Astrocyte (in vitro differentiated cells and primary cell): ENCODE data around the gene INO80E. TPM values are rescaled to one million over a fixed set of nuclear protein-coding genes. Genes with fewer than 3 reads are reported as not detected.

ENCODE experiments used
- DNase-seq: peaks from one replicate; pipeline ENCODE4 v3.0.0-alpha.2; 2010; ENCODE audit warnings: low read depth
- FAIRE-seq: peaks from 2 replicates; lab custom pipeline; 2011; peaks lifted over from hg19 to GRCh38; lab: Jason Lieb, UNC
- H2AFZ ChIP-seq: 2 replicates; pipeline ENCODE4 v1.6.0; 2012; ENCODE audit warnings: low read depth, low read length, inconsistent platforms
- H3K27ac ChIP-seq: 2 replicates; pipeline ENCODE4 v1.5.1; 2011; ENCODE audit warnings: low read depth, low read length, inconsistent platforms
- H3K27me3 ChIP-seq: 2 replicates; pipeline ENCODE4 v1.6.0; 2011; ENCODE audit warnings: low read length, inconsistent platforms; ENCODE audit not compliant: insufficient read depth
- H3K36me3 ChIP-seq: 2 replicates; pipeline ENCODE4 v1.5.1; 2011; ENCODE audit warnings: low read length, inconsistent platforms; ENCODE audit not compliant: insufficient read depth
- H3K4me1 ChIP-seq: 2 replicates; pipeline ENCODE4 v1.5.1; 2011; ENCODE audit warnings: low read length, inconsistent platforms; ENCODE audit not compliant: insufficient read depth
- H3K4me2 ChIP-seq: 2 replicates; pipeline ENCODE4 v1.6.0; 2012; ENCODE audit warnings: low read length, inconsistent platforms
- H3K4me3 ChIP-seq: 2 replicates; pipeline ENCODE4 v1.5.1; 2011; ENCODE audit warnings: low read depth, mild to moderate bottlenecking, low read length, inconsistent platforms; ENCODE audit not compliant: insufficient read depth
- H3K79me2 ChIP-seq: 2 replicates; pipeline ENCODE4 v1.6.0; 2012; ENCODE audit warnings: mild to moderate bottlenecking, low read length, inconsistent platforms; ENCODE audit not compliant: insufficient read depth
- H3K9ac ChIP-seq: 2 replicates; pipeline ENCODE4 v1.6.0; 2012; ENCODE audit warnings: mild to moderate bottlenecking, low read length, inconsistent platforms
- H3K9me3 ChIP-seq: 2 replicates; pipeline ENCODE4 v1.5.1; 2012; ENCODE audit warnings: low read depth, mild to moderate bottlenecking, low read length, inconsistent platforms; ENCODE audit not compliant: insufficient read depth
- H4K20me1 ChIP-seq: 2 replicates; pipeline ENCODE4 v1.6.0; 2012; ENCODE audit warnings: low read length, inconsistent platforms; ENCODE audit not compliant: insufficient read depth
- H3K27ac Mint-ChIP-seq: one replicate; pipeline ENCODE4 v1.8.0; 2021; ENCODE audit warnings: mild to moderate bottlenecking, mixed read lengths; ENCODE audit not compliant: unreplicated experiment
- H3K27me3 Mint-ChIP-seq: one replicate; pipeline ENCODE4 v1.8.0; 2021; ENCODE audit warnings: low read depth, mixed read lengths; ENCODE audit not compliant: unreplicated experiment
- H3K36me3 Mint-ChIP-seq: one replicate; pipeline ENCODE4 v1.8.0; 2021; ENCODE audit warnings: low read depth, mixed read lengths; ENCODE audit not compliant: unreplicated experiment
- H3K4me1 Mint-ChIP-seq: one replicate; pipeline ENCODE4 v1.8.0; 2021; ENCODE audit warnings: low read depth, mixed read lengths; ENCODE audit not compliant: unreplicated experiment
- H3K4me3 Mint-ChIP-seq: one replicate; pipeline ENCODE4 v1.8.0; 2021; ENCODE audit warnings: mild to moderate bottlenecking, moderate library complexity, mixed read lengths; ENCODE audit not compliant: unreplicated experiment
- H3K9me3 Mint-ChIP-seq: one replicate; pipeline ENCODE4 v1.8.0; 2021; ENCODE audit warnings: mild to moderate bottlenecking, mixed read lengths; ENCODE audit not compliant: unreplicated experiment
- EZH2 ChIP-seq: IDR thresholded peaks from 2 replicates; pipeline ENCODE4 v1.6.1; 2012; ENCODE audit warnings: mild to moderate bottlenecking, low read length, inconsistent platforms; ENCODE audit not compliant: insufficient read depth
- total RNA-seq: library from RNA; stranded (reverse); gene quantifications from 2 replicates; pipeline ENCODE4 v1.2.1, GENCODE V29; 2021
- TF ChIP-seq, protein P1 (sequence below): IDR thresholded peaks from 2 replicates; pipeline ENCODE4 v1.5.1; 2011; ENCODE audit warnings: low read depth, mild to moderate bottlenecking, inconsistent platforms, low read length, moderate library complexity; ENCODE audit not compliant: insufficient read depth

The INO80E gene
- total RNA-seq, 1 donor from 2014 or later: 58.5 TPM

DNA sequence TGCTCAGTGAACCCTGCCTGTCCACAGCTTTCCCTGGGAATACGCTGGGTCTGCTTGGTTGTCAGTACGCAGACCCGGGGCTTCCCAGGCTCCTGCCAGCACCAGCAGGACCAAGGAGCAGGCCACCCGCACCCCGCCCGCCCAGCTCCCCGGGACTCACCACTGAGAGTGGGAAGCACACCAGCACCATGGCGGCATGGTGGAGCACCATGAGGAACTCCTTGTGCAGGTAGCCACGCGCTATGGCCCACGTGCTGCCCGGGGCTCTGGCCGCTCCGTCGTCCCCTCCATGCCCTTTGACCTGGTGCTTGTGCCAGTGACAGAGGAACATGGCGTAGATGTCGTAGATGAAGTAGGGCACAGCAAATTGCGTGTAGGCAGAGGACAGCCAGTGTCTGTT, 30.4 kb downstream of the INO80E start:
- Histone ChIP-seq H3K4me1 (peaks cover 5% of the 10 kb centered on the region), H3K9me3 (no peaks in the 10 kb centered on the region), H3K27ac (no peak overlapping the region), H3K36me3 (no peaks in the 10 kb centered on the region), H3K79me2 (no peaks in the 10 kb centered on the region), H3K4me2 (no peak overlapping the region), H3K27me3 (peaks cover 25% of the 10 kb centered on the region), H2AFZ (no peak overlapping the region), H4K20me1 (peaks cover 4% of the 10 kb centered on the region), H3K9ac (no peak overlapping the region), H3K4me3 (no peak overlapping the region)
- TF ChIP-seq, protein P1, sequence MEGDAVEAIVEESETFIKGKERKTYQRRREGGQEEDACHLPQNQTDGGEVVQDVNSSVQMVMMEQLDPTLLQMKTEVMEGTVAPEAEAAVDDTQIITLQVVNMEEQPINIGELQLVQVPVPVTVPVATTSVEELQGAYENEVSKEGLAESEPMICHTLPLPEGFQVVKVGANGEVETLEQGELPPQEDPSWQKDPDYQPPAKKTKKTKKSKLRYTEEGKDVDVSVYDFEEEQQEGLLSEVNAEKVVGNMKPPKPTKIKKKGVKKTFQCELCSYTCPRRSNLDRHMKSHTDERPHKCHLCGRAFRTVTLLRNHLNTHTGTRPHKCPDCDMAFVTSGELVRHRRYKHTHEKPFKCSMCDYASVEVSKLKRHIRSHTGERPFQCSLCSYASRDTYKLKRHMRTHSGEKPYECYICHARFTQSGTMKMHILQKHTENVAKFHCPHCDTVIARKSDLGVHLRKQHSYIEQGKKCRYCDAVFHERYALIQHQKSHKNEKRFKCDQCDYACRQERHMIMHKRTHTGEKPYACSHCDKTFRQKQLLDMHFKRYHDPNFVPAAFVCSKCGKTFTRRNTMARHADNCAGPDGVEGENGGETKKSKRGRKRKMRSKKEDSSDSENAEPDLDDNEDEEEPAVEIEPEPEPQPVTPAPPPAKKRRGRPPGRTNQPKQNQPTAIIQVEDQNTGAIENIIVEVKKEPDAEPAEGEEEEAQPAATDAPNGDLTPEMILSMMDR: no peak
- TF ChIP-seq EZH2: no peak
- no peak for DNase-seq
- Mint-ChIP-seq H3K36me3 (no peaks in the 10 kb centered on the region), H3K9me3 (peaks cover 3% of the 10 kb centered on the region), H3K27me3 (peaks cover 45% of the 10 kb centered on the region), H3K4me3 (no peak overlapping the region), H3K4me1 (no peaks in the 10 kb centered on the region), H3K27ac (no peak overlapping the region)
- FAIRE-seq: no peak

DNA sequence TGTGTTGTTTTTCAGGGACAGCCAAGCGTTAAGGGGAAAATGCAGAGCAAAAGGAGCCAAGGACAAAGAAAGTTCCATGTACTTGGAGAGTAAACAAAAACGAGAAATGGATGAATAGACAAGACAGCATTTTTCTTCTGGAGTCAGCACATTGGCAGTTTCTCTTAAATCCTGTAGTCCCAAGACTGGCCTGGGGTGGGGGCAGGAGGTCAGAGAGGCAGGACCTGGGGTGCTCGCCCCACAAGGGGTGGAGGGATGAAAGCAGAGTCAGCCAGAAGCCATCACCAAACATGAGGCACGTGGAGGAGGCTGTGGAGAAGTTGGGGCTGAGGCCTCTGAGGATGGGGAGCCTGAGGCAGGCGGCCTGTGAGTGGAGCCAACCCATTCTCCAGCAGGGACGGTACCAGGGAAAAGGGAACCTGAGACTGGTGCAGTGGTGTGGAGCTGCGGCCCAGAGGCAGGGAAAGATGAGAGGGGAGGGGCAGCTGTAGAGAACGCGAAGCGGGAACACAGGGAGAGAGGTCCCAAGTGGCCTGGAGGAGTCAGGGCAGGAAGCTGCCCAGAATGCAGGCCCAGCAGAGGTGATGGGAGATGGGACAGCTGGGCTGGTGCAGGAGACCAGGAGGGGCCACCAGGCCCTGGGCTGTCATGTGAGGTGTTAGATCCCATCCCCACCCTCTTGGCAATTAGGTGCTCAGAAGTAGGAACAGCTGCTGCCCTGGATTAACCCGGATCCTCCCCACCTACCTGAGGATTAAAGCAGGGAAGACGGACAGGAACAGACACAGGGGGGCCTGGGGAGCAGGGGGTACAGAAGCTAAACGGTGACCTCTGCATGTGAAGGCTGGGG, 31.8 kb downstream of the INO80E start:
- Mint-ChIP-seq H3K27me3 (peaks cover 51% of the 10 kb centered on the region), H3K9me3 (peaks cover 3% of the 10 kb centered on the region), H3K27ac (no peak overlapping the region), H3K36me3 (no peaks in the 10 kb centered on the region), H3K4me1 (peaks cover 4% of the 10 kb centered on the region), H3K4me3 (no peak overlapping the region)
- no peak for TF ChIP-seq EZH2
- TF ChIP-seq, protein P1: no peak
- H3K79me2 ChIP-seq: no peaks in the 10 kb centered on the region
- no peak overlapping the region for H2AFZ ChIP-seq
- DNase-seq (no peak), FAIRE-seq (no peak)
- no peaks in the 10 kb centered on the region for H3K36me3 ChIP-seq
- H3K4me1 ChIP-seq: peaks cover 5% of the 10 kb centered on the region
- no peak overlapping the region for H3K27ac ChIP-seq
- no peak overlapping the region for H3K4me2 ChIP-seq
- H3K9ac ChIP-seq: no peak overlapping the region
- H3K4me3 ChIP-seq: no peak overlapping the region
- no peaks in the 10 kb centered on the region for H3K9me3 ChIP-seq
- H4K20me1 ChIP-seq: peaks cover 8% of the 10 kb centered on the region
- H3K27me3 ChIP-seq: peaks cover 35% of the 10 kb centered on the region
